ENCODE results near the gene FBXO28.

DNA sequence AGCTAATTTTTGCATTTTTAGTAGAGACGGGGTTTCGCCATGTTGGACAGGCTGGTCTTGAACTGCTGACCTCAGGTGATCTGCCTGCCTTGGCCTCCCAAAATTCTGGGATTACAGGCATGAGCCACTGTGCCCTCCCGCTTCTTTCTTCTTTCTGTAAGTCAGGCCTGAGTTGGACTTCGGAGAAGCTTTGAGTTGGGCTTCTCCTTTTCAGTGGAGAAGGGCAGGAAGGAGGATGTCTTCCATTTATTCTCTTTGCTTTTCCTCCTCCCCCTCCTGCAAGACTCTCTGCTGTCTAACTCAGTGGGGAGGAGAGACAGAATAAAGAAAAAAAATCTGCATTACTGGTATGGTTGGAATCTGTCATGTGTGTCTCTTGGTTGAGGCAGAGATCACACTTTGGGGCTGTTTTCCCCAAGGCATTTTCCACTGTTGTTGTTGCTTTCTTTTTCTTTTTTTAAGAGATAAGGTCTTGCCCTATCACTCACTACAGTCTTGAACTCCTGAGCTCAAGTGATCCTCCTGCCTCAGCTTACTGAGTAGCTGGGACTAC lies 55.9 kb downstream of the FBXO28 start:
- no peak for TF ChIP-seq RAD21 (conservative IDR thresholded peaks at IDR 0.05)
- TF ChIP-seq POLR2AphosphoS5 (IDR thresholded peaks at IDR 0.05): no peak
- TF ChIP-seq, protein P1, sequence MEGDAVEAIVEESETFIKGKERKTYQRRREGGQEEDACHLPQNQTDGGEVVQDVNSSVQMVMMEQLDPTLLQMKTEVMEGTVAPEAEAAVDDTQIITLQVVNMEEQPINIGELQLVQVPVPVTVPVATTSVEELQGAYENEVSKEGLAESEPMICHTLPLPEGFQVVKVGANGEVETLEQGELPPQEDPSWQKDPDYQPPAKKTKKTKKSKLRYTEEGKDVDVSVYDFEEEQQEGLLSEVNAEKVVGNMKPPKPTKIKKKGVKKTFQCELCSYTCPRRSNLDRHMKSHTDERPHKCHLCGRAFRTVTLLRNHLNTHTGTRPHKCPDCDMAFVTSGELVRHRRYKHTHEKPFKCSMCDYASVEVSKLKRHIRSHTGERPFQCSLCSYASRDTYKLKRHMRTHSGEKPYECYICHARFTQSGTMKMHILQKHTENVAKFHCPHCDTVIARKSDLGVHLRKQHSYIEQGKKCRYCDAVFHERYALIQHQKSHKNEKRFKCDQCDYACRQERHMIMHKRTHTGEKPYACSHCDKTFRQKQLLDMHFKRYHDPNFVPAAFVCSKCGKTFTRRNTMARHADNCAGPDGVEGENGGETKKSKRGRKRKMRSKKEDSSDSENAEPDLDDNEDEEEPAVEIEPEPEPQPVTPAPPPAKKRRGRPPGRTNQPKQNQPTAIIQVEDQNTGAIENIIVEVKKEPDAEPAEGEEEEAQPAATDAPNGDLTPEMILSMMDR (IDR thresholded peaks at IDR 0.05; ENCODE audit: poor library complexity, severe bottlenecking): no peak
- TF ChIP-seq SMC3 (conservative IDR thresholded peaks at IDR 0.05; ENCODE audit: poor library complexity): no peak
- TF ChIP-seq, protein P2, sequence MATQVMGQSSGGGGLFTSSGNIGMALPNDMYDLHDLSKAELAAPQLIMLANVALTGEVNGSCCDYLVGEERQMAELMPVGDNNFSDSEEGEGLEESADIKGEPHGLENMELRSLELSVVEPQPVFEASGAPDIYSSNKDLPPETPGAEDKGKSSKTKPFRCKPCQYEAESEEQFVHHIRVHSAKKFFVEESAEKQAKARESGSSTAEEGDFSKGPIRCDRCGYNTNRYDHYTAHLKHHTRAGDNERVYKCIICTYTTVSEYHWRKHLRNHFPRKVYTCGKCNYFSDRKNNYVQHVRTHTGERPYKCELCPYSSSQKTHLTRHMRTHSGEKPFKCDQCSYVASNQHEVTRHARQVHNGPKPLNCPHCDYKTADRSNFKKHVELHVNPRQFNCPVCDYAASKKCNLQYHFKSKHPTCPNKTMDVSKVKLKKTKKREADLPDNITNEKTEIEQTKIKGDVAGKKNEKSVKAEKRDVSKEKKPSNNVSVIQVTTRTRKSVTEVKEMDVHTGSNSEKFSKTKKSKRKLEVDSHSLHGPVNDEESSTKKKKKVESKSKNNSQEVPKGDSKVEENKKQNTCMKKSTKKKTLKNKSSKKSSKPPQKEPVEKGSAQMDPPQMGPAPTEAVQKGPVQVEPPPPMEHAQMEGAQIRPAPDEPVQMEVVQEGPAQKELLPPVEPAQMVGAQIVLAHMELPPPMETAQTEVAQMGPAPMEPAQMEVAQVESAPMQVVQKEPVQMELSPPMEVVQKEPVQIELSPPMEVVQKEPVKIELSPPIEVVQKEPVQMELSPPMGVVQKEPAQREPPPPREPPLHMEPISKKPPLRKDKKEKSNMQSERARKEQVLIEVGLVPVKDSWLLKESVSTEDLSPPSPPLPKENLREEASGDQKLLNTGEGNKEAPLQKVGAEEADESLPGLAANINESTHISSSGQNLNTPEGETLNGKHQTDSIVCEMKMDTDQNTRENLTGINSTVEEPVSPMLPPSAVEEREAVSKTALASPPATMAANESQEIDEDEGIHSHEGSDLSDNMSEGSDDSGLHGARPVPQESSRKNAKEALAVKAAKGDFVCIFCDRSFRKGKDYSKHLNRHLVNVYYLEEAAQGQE (IDR thresholded peaks at IDR 0.05; ENCODE audit: borderline replicate concordance): no peak
- no peak for TF ChIP-seq TAF1 (IDR thresholded peaks at IDR 0.05; ENCODE audit: low read depth)
